SK-N-SH (cell line): Measurements from ENCODE around the gene PTPRF. TPM values are rescaled to one million over a fixed set of nuclear protein-coding genes. Genes with fewer than 3 reads are reported as not detected.

Experiments used
- CTCF ChIA-PET: fragments of 300-600, 350-600 bp; formaldehyde crosslinking; extraction: SDS; loops from one replicate; lab custom pipeline; 2021; lab: Yijun Ruan, JAX
- POLR2A ChIA-PET: fragments of 350-600 bp; sonication (Branson Sonifier 250); formaldehyde crosslinking; extraction: SDS; loops from one replicate; lab custom pipeline; 2020; ENCODE audit warnings: antibody characterized with exemption, inconsistent platforms; lab: Yijun Ruan, JAX
- DNase-seq: peaks from one replicate; pipeline ENCODE4 v3.0.0; 2012
- H2AFZ ChIP-seq: fragments of 200-600 bp; sonication (generic); 2 replicates; pipeline ENCODE4 v1.8.1; 2016; ENCODE audit warnings: antibody characterized with exemption, mild to moderate bottlenecking, low read depth
- H3F3A ChIP-seq: fragments of 200-600 bp; sonication (generic); replicated peaks from 2 replicates; pipeline ENCODE3; 2016; ENCODE audit warnings: antibody characterized with exemption, mild to moderate bottlenecking; ENCODE audit not compliant: insufficient read depth
- H3K27ac ChIP-seq, 2 experiments: fragments of 200-500 bp in 1 of 2; fragments of 200-600 bp in 1 of 2; sonication (Bioruptor generic) in 1 of 2; sonication (generic), shearing (Covaris generic) in 1 of 2; 2 replicates each; pipeline versions ENCODE4 v1.5.1 to v1.6.1; 2014 to 2016; ENCODE audit warnings: low read depth in 2 of 2, inconsistent platforms in 1 of 2, low read length in 1 of 2, mild to moderate bottlenecking in 1 of 2, mixed read lengths in 1 of 2
- H3K27me3 ChIP-seq: fragments of 200-600 bp; sonication (generic), shearing (Covaris generic); 2 replicates; pipeline ENCODE4 v1.6.1; 2016; ENCODE audit warnings: mixed run types; ENCODE audit not compliant: insufficient read depth
- H3K36me3 ChIP-seq, 2 experiments: fragments of 200-500 bp in 1 of 2; fragments of 200-600 bp in 1 of 2; sonication (Bioruptor generic) in 1 of 2; sonication (generic) in 1 of 2; replicated peaks in 1 of 2; 2 replicates each; pipeline versions ENCODE3 to v1.5.1; 2014 to 2016; ENCODE audit warnings: low read length in 1 of 2, mild to moderate bottlenecking in 1 of 2; ENCODE audit not compliant: insufficient read depth in 2 of 2, control insufficient read depth in 1 of 2
- H3K4me1 ChIP-seq, 2 experiments: fragments of 200-500 bp in 1 of 2; fragments of 200-600 bp in 1 of 2; sonication (Bioruptor generic) in 1 of 2; sonication (generic), shearing (Covaris generic) in 1 of 2; 2 replicates each; pipeline versions ENCODE4 v1.5.1 to v1.6.1; 2014 to 2016; ENCODE audit warnings: low read depth in 1 of 2, low read length in 1 of 2, mixed run types in 1 of 2; ENCODE audit not compliant: insufficient read depth in 2 of 2, control insufficient read depth in 1 of 2
- H3K4me2 ChIP-seq: fragments of 200-600 bp; sonication (generic), shearing (Covaris generic); 2 replicates; pipeline ENCODE4 v1.6.1; 2017; ENCODE audit warnings: mixed run types
- H3K4me3 ChIP-seq, 2 experiments: fragments of 200-500 bp in 1 of 2; fragments of 200-600 bp in 1 of 2; sonication (Bioruptor generic) in 1 of 2; sonication (generic), shearing (Covaris generic) in 1 of 2; 2 replicates each; pipeline versions ENCODE4 v1.5.1 to v1.8.1; 2014 to 2016; ENCODE audit warnings: low read depth in 2 of 2, inconsistent platforms in 1 of 2, low read length in 1 of 2, mild to moderate bottlenecking in 1 of 2, mixed read lengths in 1 of 2, moderate library complexity in 1 of 2
- H3K79me2 ChIP-seq: fragments of 200-600 bp; sonication (generic); 2 replicates; pipeline ENCODE4 v1.8.1; 2017; ENCODE audit warnings: mild to moderate bottlenecking; ENCODE audit not compliant: insufficient read depth
- H3K9ac ChIP-seq: fragments of 200-600 bp; sonication (generic); 2 replicates; pipeline ENCODE4 v1.6.1; 2017; ENCODE audit warnings: mixed run types
- H3K9me2 ChIP-seq: fragments of 200-600 bp; sonication (generic); 2 replicates; pipeline ENCODE4 v1.6.1; 2017; ENCODE audit warnings: mixed run types
- H3K9me3 ChIP-seq: fragments of 200-600 bp; sonication (generic); 2 replicates; pipeline ENCODE4 v1.6.1; 2017; ENCODE audit warnings: mixed run types, mild to moderate bottlenecking, moderate library complexity
- H4K20me1 ChIP-seq: fragments of 200-600 bp; sonication (generic); 2 replicates; pipeline ENCODE4 v1.6.1; 2017; ENCODE audit warnings: mild to moderate bottlenecking, mixed run types; ENCODE audit not compliant: insufficient read depth
- EP300 ChIP-seq, 2 experiments: IDR thresholded peaks; 2 replicates each; pipeline versions ENCODE4 v1.4.0 to v1.6.1; 2012; ENCODE audit warnings: borderline replicate concordance in 1 of 2, low read depth in 1 of 2, low read length in 1 of 2
- FOXJ3 ChIP-seq: sonication (generic); formaldehyde crosslinking; IDR thresholded peaks from 2 replicates; pipeline ENCODE4 v1.5.1; 2020; ENCODE audit warnings: mild to moderate bottlenecking, missing genetic modification reagents
- MEF2A ChIP-seq: IDR thresholded peaks from 2 replicates; pipeline ENCODE4 v1.4.0; 2012; ENCODE audit warnings: low read depth, borderline replicate concordance
- PBX3 ChIP-seq: IDR thresholded peaks from 2 replicates; pipeline ENCODE4; 2012
- RAD21 ChIP-seq: IDR thresholded peaks from 2 replicates; pipeline ENCODE4 v1.6.1; 2012; ENCODE audit warnings: mild to moderate bottlenecking, low read length
- RCOR1 ChIP-seq: fragments of 150-350 bp; IDR thresholded peaks from 2 replicates; pipeline ENCODE4 v1.6.1; 2017; ENCODE audit warnings: antibody characterized with exemption, low read length
- TAF1 ChIP-seq: IDR thresholded peaks from 2 replicates; pipeline ENCODE4 v1.6.1; 2012; ENCODE audit warnings: low read depth, mild to moderate bottlenecking, low read length, moderate library complexity, borderline replicate concordance
- WGBS: methylation state at CpG from one replicate; pipeline ENCODE4 v1.1.6; 2017; ENCODE audit warnings: low lambda C conversion rate; 5-methylcytosine and 5-hydroxymethylcytosine counted together
- polyA plus RNA-seq, 3 experiments: library from polyadenylated mRNA; depleted of rRNA; stranded (reverse); fragments of >200 nt; gene quantifications; 2 replicates each; pipeline ENCODE4 v1.2.3, GENCODE V29; 2012
- TF ChIP-seq, protein P1 (sequence below): IDR thresholded peaks from 2 replicates; pipeline ENCODE4 v1.6.1; 2012; ENCODE audit warnings: mild to moderate bottlenecking, low read depth, low read length, moderate library complexity
- TF ChIP-seq, protein P2 (sequence below): fragments of 200-600 bp; sonication (generic); IDR thresholded peaks from 2 replicates; pipeline ENCODE4 v1.6.1; 2017; ENCODE audit warnings: antibody characterized with exemption, mild to moderate bottlenecking, moderate library complexity

The PTPRF gene
- polyA plus RNA-seq, 1 of the 3 experiments (the other 2 are of a cell fraction): 72.7 TPM

DNA sequence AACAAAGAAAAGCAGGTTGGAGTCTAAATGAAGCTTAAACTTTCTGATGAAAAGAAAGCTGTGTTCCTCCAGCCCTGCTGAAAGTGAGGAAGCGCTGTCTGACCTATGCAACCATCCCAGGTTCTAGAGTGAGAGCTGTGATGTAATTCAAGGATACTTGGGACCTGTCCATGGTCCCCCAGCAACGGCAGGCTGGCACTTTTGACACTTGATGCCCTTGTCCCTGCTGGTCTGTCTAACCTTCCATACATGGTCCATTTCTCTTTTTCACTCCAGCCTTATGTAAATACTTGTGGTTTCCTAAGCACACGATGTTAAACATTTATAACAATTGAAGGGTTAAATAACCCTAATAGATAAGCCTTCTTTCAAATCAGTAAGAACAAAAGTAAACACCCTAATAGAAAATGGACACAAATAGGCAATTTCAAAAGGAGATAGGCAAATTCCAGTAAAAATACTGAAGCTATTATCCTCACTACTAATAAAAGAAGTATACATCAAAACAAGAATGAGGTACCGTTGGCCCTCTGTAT lies 101.5 kb downstream of the PTPRF start:
- Histone ChIP-seq H3K9ac (no peak overlapping the region), H2AFZ (no peak overlapping the region), H3F3A (peaks cover 4% of the 10 kb centered on the region), H3K4me2 (no peak overlapping the region), H3K4me1 (no peaks in the 10 kb centered on the region), H3K27ac (no peak overlapping the region), H3K9me3 (no peaks in the 10 kb centered on the region), H3K4me3 (no peak overlapping the region), H3K79me2 (no peaks in the 10 kb centered on the region), H3K9me2 (no peaks in the 10 kb centered on the region), H4K20me1 (no peaks in the 10 kb centered on the region), H3K36me3 (no peaks in the 10 kb centered on the region), H3K27me3 (no peaks in the 10 kb centered on the region)
- no peak for DNase-seq
- TF ChIP-seq RCOR1 (no peak), MEF2A (no peak), TAF1 (no peak)
- TF ChIP-seq, protein P1, sequence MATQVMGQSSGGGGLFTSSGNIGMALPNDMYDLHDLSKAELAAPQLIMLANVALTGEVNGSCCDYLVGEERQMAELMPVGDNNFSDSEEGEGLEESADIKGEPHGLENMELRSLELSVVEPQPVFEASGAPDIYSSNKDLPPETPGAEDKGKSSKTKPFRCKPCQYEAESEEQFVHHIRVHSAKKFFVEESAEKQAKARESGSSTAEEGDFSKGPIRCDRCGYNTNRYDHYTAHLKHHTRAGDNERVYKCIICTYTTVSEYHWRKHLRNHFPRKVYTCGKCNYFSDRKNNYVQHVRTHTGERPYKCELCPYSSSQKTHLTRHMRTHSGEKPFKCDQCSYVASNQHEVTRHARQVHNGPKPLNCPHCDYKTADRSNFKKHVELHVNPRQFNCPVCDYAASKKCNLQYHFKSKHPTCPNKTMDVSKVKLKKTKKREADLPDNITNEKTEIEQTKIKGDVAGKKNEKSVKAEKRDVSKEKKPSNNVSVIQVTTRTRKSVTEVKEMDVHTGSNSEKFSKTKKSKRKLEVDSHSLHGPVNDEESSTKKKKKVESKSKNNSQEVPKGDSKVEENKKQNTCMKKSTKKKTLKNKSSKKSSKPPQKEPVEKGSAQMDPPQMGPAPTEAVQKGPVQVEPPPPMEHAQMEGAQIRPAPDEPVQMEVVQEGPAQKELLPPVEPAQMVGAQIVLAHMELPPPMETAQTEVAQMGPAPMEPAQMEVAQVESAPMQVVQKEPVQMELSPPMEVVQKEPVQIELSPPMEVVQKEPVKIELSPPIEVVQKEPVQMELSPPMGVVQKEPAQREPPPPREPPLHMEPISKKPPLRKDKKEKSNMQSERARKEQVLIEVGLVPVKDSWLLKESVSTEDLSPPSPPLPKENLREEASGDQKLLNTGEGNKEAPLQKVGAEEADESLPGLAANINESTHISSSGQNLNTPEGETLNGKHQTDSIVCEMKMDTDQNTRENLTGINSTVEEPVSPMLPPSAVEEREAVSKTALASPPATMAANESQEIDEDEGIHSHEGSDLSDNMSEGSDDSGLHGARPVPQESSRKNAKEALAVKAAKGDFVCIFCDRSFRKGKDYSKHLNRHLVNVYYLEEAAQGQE: peak; percentile 88
- TF ChIP-seq, protein P2, sequence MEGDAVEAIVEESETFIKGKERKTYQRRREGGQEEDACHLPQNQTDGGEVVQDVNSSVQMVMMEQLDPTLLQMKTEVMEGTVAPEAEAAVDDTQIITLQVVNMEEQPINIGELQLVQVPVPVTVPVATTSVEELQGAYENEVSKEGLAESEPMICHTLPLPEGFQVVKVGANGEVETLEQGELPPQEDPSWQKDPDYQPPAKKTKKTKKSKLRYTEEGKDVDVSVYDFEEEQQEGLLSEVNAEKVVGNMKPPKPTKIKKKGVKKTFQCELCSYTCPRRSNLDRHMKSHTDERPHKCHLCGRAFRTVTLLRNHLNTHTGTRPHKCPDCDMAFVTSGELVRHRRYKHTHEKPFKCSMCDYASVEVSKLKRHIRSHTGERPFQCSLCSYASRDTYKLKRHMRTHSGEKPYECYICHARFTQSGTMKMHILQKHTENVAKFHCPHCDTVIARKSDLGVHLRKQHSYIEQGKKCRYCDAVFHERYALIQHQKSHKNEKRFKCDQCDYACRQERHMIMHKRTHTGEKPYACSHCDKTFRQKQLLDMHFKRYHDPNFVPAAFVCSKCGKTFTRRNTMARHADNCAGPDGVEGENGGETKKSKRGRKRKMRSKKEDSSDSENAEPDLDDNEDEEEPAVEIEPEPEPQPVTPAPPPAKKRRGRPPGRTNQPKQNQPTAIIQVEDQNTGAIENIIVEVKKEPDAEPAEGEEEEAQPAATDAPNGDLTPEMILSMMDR: no peak
- ChIA-PET CTCF (interaction anchor here (1.2 kb wide), 1 partner anchor 21 kb away, joined by 4 read pairs; no protein-coding TSS in a partner anchor), POLR2A (interaction anchor here (1.7 kb wide), 1 partner anchor 18 kb away, joined by 4 read pairs; the partner anchor contains the start of gene KDM4A)
- WGBS: 62% methylated on average over 4 of the region's 4 CpGs

GRCh38 chr1:43634721-43635120 lies 104.0 kb downstream of the PTPRF start:
- H3F3A ChIP-seq: peaks cover 4% of the 10 kb centered on the region
- WGBS: 67% methylated on average over 5 of the region's 5 CpGs
- no peaks in the 10 kb centered on the region for H3K9me3 ChIP-seq
- H3K79me2 ChIP-seq: no peaks in the 10 kb centered on the region
- H2AFZ ChIP-seq: no peak overlapping the region
- no peaks in the 10 kb centered on the region for H4K20me1 ChIP-seq
- H3K4me2 ChIP-seq: no peak overlapping the region
- POLR2A ChIA-PET: interaction anchor here (2.2 kb wide), 1 partner anchor 15 kb away, joined by 10 read pairs; the partner anchor contains the start of gene KDM4A
- TF ChIP-seq FOXJ3 (CRISPR knock-in tag) (no peak), RAD21 (no peak), PBX3 (peak; percentile 36), EP300 (IDR thresholded peaks at IDR 0.05; ENCODE audit: borderline replicate concordance in 1 of 2, low read depth in 1 of 2, low read length in 1 of 2) (no peak)
- TF ChIP-seq, all 33 proteins: peak for 1
- no peak for DNase-seq
- no peaks in the 10 kb centered on the region for H3K36me3 ChIP-seq
- CTCF ChIA-PET: interaction anchor here (0.7 kb wide), 1 partner anchor 16 kb away, joined by 3 read pairs; no protein-coding TSS in a partner anchor
- H3K9ac ChIP-seq: no peak overlapping the region
- H3K27ac ChIP-seq: no peak overlapping the region
- no peaks in the 10 kb centered on the region for H3K4me1 ChIP-seq
- no peaks in the 10 kb centered on the region for H3K27me3 ChIP-seq
- no peaks in the 10 kb centered on the region for H3K9me2 ChIP-seq
- no peak overlapping the region for H3K4me3 ChIP-seq
